ENCODE measurements around the gene SLC25A43.

DNA sequence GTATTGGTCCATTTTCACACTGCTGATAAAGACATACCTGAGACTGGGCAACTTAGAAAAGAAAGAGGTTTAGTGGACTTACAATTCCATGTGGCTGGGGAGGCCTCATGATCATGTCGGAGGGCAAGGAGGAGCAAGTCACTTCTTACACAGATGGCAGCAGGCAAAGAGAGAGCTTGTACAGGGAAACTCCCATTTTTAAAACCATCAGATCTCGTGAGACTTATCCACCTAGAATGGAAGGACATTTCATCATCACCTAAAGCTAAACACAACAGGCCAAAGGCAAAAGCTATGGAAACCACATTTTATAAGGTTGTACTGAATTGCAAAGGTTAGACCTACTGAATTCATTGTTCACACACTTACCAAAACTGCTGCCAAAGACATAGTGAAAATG, 6.0 kb upstream of the SLC25A43 start:
- TF ChIP-seq, protein P1, sequence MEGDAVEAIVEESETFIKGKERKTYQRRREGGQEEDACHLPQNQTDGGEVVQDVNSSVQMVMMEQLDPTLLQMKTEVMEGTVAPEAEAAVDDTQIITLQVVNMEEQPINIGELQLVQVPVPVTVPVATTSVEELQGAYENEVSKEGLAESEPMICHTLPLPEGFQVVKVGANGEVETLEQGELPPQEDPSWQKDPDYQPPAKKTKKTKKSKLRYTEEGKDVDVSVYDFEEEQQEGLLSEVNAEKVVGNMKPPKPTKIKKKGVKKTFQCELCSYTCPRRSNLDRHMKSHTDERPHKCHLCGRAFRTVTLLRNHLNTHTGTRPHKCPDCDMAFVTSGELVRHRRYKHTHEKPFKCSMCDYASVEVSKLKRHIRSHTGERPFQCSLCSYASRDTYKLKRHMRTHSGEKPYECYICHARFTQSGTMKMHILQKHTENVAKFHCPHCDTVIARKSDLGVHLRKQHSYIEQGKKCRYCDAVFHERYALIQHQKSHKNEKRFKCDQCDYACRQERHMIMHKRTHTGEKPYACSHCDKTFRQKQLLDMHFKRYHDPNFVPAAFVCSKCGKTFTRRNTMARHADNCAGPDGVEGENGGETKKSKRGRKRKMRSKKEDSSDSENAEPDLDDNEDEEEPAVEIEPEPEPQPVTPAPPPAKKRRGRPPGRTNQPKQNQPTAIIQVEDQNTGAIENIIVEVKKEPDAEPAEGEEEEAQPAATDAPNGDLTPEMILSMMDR (IDR thresholded peaks at IDR 0.05), result no peak
- no peak for TF ChIP-seq POLR2A (IDR thresholded peaks at IDR 0.05)

All from lower leg skin (tissue), 3 donors.